HFFc6 (cell line): ENCODE data around the gene DNAH17. TPM values are rescaled to one million over a fixed set of nuclear protein-coding genes. Genes with fewer than 3 reads are reported as not detected.

Source experiments
- DNase-seq: peaks from one replicate; pipeline ENCODE4 v3.0.0-alpha.2; 2018
- H3K27ac Mint-ChIP-seq: 2 replicates; pipeline ENCODE4 v1.8.0; 2020; ENCODE audit warnings: mild to moderate bottlenecking, mixed read lengths
- H3K27me3 Mint-ChIP-seq: 2 replicates; pipeline ENCODE4 v1.8.0; 2021; ENCODE audit warnings: mild to moderate bottlenecking, moderate library complexity, mixed read lengths; ENCODE audit not compliant: insufficient read depth
- H3K36me3 Mint-ChIP-seq: 2 replicates; pipeline ENCODE4 v1.8.0; 2021; ENCODE audit warnings: low read depth, mixed read lengths
- H3K4me1 Mint-ChIP-seq: 2 replicates; pipeline ENCODE4 v1.8.0; 2020; ENCODE audit warnings: low read depth, mixed read lengths
- H3K4me3 Mint-ChIP-seq: 2 replicates; pipeline ENCODE4 v1.8.0; 2020; ENCODE audit warnings: mild to moderate bottlenecking, moderate library complexity, mixed read lengths
- H3K9me3 Mint-ChIP-seq: 2 replicates; pipeline ENCODE4 v1.8.0; 2020; ENCODE audit warnings: mild to moderate bottlenecking, mixed read lengths
- CTCF ChIP-seq: fragments of 200-600 bp; sonication (generic); IDR thresholded peaks from 2 replicates; pipeline ENCODE4 v1.5.0; 2021; ENCODE audit warnings: antibody characterized with exemption, mild to moderate bottlenecking
- total RNA-seq, 6 experiments: library from RNA; stranded (reverse); fragmentation: NEBNext Ultra II Directional; extraction: Animal tissue kit (Norgen Biotek cat#: 25700); gene quantifications; 2 replicates in 1 of 6; 3 replicates in 5 of 6; pipeline ENCODE4 v1.2.3, GENCODE V29; 2021

Gene DNAH17
- total RNA-seq, 6 experiments from 2014 or later, result not detected

- no peak for TF ChIP-seq CTCF
- Mint-ChIP-seq H3K4me1 (peaks cover 8% of the 10 kb centered on the region; the same call in 1 of the 2 replicates), H3K27ac (no peak overlapping the region), H3K4me3 (no peak overlapping the region), H3K9me3 (no peaks in the 10 kb centered on the region; the same call in 1 of the 2 replicates), H3K36me3 (0 out of 2 replicates have a peak, but pooled peaks cover under 1% of the 10 kb centered on the region), H3K27me3 (peaks cover 31% of the 10 kb centered on the region)
- no peak for DNase-seq
Measured at GRCh38 chr17:78474614-78475146, 102.5 kb downstream of the DNAH17 start.

GRCh38 chr17:78473951-78474613, 103.1 kb downstream of the DNAH17 start:
- Mint-ChIP-seq H3K9me3 (no peaks in the 10 kb centered on the region; the same call in 1 of the 2 replicates), H3K36me3 (0 out of 2 replicates have a peak, but pooled peaks cover 5% of the 10 kb centered on the region), H3K27ac (no peak overlapping the region), H3K4me3 (no peak overlapping the region), H3K4me1 (peaks cover 8% of the 10 kb centered on the region; the same call in 1 of the 2 replicates), H3K27me3 (peaks cover 37% of the 10 kb centered on the region)
- TF ChIP-seq CTCF, result no peak
- DNase-seq, result peak; percentile 20

- Mint-ChIP-seq H3K27ac (no peak overlapping the region), H3K4me1 (peaks cover 8% of the 10 kb centered on the region; the same call in 1 of the 2 replicates), H3K9me3 (no peaks in the 10 kb centered on the region; the same call in 1 of the 2 replicates), H3K27me3 (peaks cover 37% of the 10 kb centered on the region), H3K36me3 (0 out of 2 replicates have a peak, but pooled peaks cover 5% of the 10 kb centered on the region), H3K4me3 (no peak overlapping the region)
- DNase-seq, result no peak
- no peak for TF ChIP-seq CTCF
Measured at GRCh38 chr17:78472035-78472905, 104.9 kb downstream of the DNAH17 start.

GRCh38 chr17:78471635-78472034, 105.6 kb downstream of the DNAH17 start:
- DNase-seq, result no peak

More at GRCh38 chr17:78471635-78472034, 105.6 kb downstream of the DNAH17 start:
- Mint-ChIP-seq H3K36me3 (0 out of 2 replicates have a peak, but pooled peaks cover 5% of the 10 kb centered on the region), H3K27me3 (peaks cover 37% of the 10 kb centered on the region), H3K9me3 (no peaks in the 10 kb centered on the region; the same call in 1 of the 2 replicates), H3K4me1 (peaks cover 8% of the 10 kb centered on the region; the same call in 1 of the 2 replicates), H3K27ac (no peak overlapping the region), H3K4me3 (no peak overlapping the region)
- TF ChIP-seq CTCF, result no peak
